ENCODE measurements around the gene AMFR. TPM values are rescaled to one million over a fixed set of nuclear protein-coding genes. Genes with fewer than 3 reads are reported as not detected.

Gene AMFR
- polyA plus RNA-seq, 5 donors, result 56.7 to 70.6 (median 59.3) TPM

DNA sequence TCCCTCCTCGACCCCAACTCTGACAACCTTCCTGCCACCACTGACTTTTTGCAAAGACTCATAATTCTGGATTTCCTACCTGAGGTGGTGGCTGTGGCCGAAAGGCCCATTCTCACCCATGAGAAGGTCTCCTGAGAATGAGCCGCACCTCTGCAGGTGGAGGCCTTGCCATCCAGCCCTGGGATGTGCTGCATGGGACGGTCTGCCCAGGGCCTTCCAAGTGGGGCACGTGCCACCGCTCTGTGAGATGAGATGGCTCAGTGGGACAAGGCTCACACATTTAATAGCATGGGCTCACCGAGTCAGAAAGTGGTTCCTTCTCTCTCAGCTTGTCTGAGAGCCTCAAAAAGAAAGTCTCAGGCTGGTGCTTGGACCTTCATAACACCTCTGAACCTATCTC is 112.8 kb downstream of the AMFR start:
- DNase-seq, result no peak

DNA sequence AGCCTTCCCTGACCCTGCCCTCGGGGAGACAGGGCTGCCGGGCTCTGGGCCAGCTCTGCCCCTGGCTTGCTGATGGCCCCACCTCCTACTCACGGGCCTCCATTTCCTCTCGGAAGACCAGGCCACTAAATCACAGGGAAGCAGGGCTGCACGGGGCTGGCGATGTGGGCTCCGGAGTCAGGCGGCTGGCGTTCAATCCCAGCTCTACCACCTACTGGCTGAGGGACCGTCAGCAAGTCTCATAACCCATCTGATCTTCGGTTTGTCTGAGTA is 113.4 kb downstream of the AMFR start:
- no peak for DNase-seq

Other genes with a start within 250 kb of the AMFR start
- gene GNAO1, start 234.1 kb downstream of the AMFR start, polyA plus RNA-seq (ENCODE audit: insufficient read depth in 1 of 5, insufficient read length in 5 of 5, low replicate concordance in 1 of 5), result 10 to 100 TPM; 20.6 to 27.7 (median 24.2) TPM
- gene NUDT21, start 25.8 kb upstream of the AMFR start, polyA plus RNA-seq (ENCODE audit: insufficient read depth in 1 of 5, insufficient read length in 5 of 5, low replicate concordance in 1 of 5), result 100 to 1,000 TPM in 4 of 5 donors, 10 to 100 TPM in 1; 88.5 to 151 (median 131) TPM
- 10 to 100 TPM; 35.4 to 40.4 (median 37.8) TPM for gene OGFOD1, start 26.0 kb upstream of the AMFR start, polyA plus RNA-seq (ENCODE audit: insufficient read depth in 1 of 5, insufficient read length in 5 of 5, low replicate concordance in 1 of 5)
- gene BBS2, start 94.5 kb upstream of the AMFR start, polyA plus RNA-seq (ENCODE audit: insufficient read depth in 1 of 5, insufficient read length in 5 of 5, low replicate concordance in 1 of 5), result 100 to 1,000 TPM in 1 of 5 donors, 10 to 100 TPM in 4; 60.1 to 108 (median 92.8) TPM
- not detected for gene MT4, start 139.5 kb upstream of the AMFR start, polyA plus RNA-seq (ENCODE audit: insufficient read depth in 1 of 5, insufficient read length in 5 of 5, low replicate concordance in 1 of 5)
- gene MT3, start 164.0 kb upstream of the AMFR start, polyA plus RNA-seq (ENCODE audit: insufficient read depth in 1 of 5, insufficient read length in 5 of 5, low replicate concordance in 1 of 5), result under 1 TPM in 1 of 5 donors, not detected in 4; 0.51 TPM
- gene MT2A, start 183.0 kb upstream of the AMFR start, polyA plus RNA-seq (ENCODE audit: insufficient read depth in 1 of 5, insufficient read length in 5 of 5, low replicate concordance in 1 of 5), result 10 to 100 TPM; 33.1 to 52.4 (median 36.6) TPM
- 10 to 100 TPM; 10.6 to 21.5 (median 15.0) TPM for gene MT1E, start 200.2 kb upstream of the AMFR start, polyA plus RNA-seq (ENCODE audit: insufficient read depth in 1 of 5, insufficient read length in 5 of 5, low replicate concordance in 1 of 5)
- 1 to 10 TPM in 1 of 5 donors, under 1 TPM in 4; 0.70 to 1.2 (median 0.87) TPM for gene MT1M, start 207.1 kb upstream of the AMFR start, polyA plus RNA-seq (ENCODE audit: insufficient read depth in 1 of 5, insufficient read length in 5 of 5, low replicate concordance in 1 of 5)
- gene MT1A, start 213.1 kb upstream of the AMFR start, polyA plus RNA-seq (ENCODE audit: insufficient read depth in 1 of 5, insufficient read length in 5 of 5, low replicate concordance in 1 of 5), result under 1 TPM in 1 of 5 donors, not detected in 4; 0.58 TPM
- not detected for gene MT1B, start 226.3 kb upstream of the AMFR start, polyA plus RNA-seq (ENCODE audit: insufficient read depth in 1 of 5, insufficient read length in 5 of 5, low replicate concordance in 1 of 5)
- gene MT1F, start 232.4 kb upstream of the AMFR start, polyA plus RNA-seq (ENCODE audit: insufficient read depth in 1 of 5, insufficient read length in 5 of 5, low replicate concordance in 1 of 5), result 10 to 100 TPM in 1 of 5 donors, 1 to 10 TPM in 4; 4.7 to 11.0 (median 5.7) TPM
- 10 to 100 TPM in 1 of 5 donors, 1 to 10 TPM in 2, under 1 TPM in 1, not detected in 1; 0.41 to 37.0 (median 2.0) TPM for gene MT1G, start 242.5 kb upstream of the AMFR start, polyA plus RNA-seq (ENCODE audit: insufficient read depth in 1 of 5, insufficient read length in 5 of 5, low replicate concordance in 1 of 5)
- 10 to 100 TPM in 1 of 5 donors, 1 to 10 TPM in 1, not detected in 3; 1.2 to 17.0 TPM for gene MT1H, start 244.3 kb upstream of the AMFR start, polyA plus RNA-seq (ENCODE audit: insufficient read depth in 1 of 5, insufficient read length in 5 of 5, low replicate concordance in 1 of 5)

Measured in right lung (tissue), 5 donors.